GM12878 (cell line): Measurements from ENCODE around the gene KAZN.

Source experiments
- ATF3 ChIP-seq: IDR thresholded peaks from 2 replicates; pipeline ENCODE4 v1.6.1; 2011; ENCODE audit warnings: low read depth, mild to moderate bottlenecking, low read length, moderate library complexity, borderline replicate concordance; ENCODE audit errors: extremely low read depth
- BCL11A ChIP-seq: IDR thresholded peaks from 2 replicates; pipeline ENCODE4 v1.6.1; 2011; ENCODE audit warnings: low read depth, low read length
- BHLHE40 ChIP-seq, 2 experiments: fragments of 450-650 bp in 1 of 2; IDR thresholded peaks; 2 replicates each; pipeline ENCODE4 v1.6.1; 2011 to 2017; ENCODE audit warnings: low read depth in 2 of 2, borderline replicate concordance in 1 of 2, improper control_type of control experiment in 1 of 2, low read length in 1 of 2, mild to moderate bottlenecking in 1 of 2
- CTCF ChIP-seq, 3 experiments: IDR thresholded peaks in 2 of 3; conservative IDR thresholded peaks in 1 of 3; 2 replicates each; pipeline ENCODE4 v1.5.1; 2011; ENCODE audit warnings: low read depth in 3 of 3, low read length in 3 of 3, mild to moderate bottlenecking in 3 of 3, control low read depth in 2 of 3, moderate library complexity in 2 of 3, inconsistent platforms in 1 of 3, mixed read lengths in 1 of 3; ENCODE audit not compliant: control insufficient read depth in 2 of 3, insufficient read depth in 1 of 3; ENCODE audit errors: extremely low read depth in 1 of 3
- EZH2 ChIP-seq: IDR thresholded peaks from 2 replicates; pipeline ENCODE4 v1.6.1; 2012; ENCODE audit warnings: low read depth, mild to moderate bottlenecking, control low read depth, inconsistent platforms, low read length, borderline replicate concordance; ENCODE audit not compliant: control insufficient read depth
- MXI1 ChIP-seq: fragments of 150-350 bp; IDR thresholded peaks from 2 replicates; pipeline ENCODE4 v1.6.1; 2011; ENCODE audit warnings: low read depth, mild to moderate bottlenecking, inconsistent platforms, low read length, improper control_type of control experiment
- POLR2AphosphoS5 ChIP-seq: IDR thresholded peaks from 2 replicates; pipeline ENCODE4 v1.6.1; 2011; ENCODE audit warnings: mild to moderate bottlenecking, low read length, inconsistent platforms
- SMAD1 ChIP-seq: fragments of 450-650 bp; IDR thresholded peaks from 2 replicates; pipeline ENCODE4 v1.6.1; 2018; ENCODE audit warnings: mild to moderate bottlenecking, low read depth; ENCODE audit not compliant: partially characterized antibody
- ZBTB40 ChIP-seq: fragments of 450-650 bp; IDR thresholded peaks from 2 replicates; pipeline ENCODE4 v1.6.1; 2016; ENCODE audit warnings: mild to moderate bottlenecking, moderate library complexity, borderline replicate concordance

GRCh38 chr1:14843525-14843924 is 245.0 kb downstream of the KAZN start:
- TF ChIP-seq BHLHE40 (IDR thresholded peaks at IDR 0.05; ENCODE audit: borderline replicate concordance in 1 of 2, low read depth in 2 of 2, low read length in 1 of 2), result no peak
- TF ChIP-seq BCL11A, result no peak
- TF ChIP-seq POLR2AphosphoS5, result no peak
- TF ChIP-seq ZBTB40, result no peak
- no peak for TF ChIP-seq MXI1
- TF ChIP-seq EZH2, result no peak
- TF ChIP-seq ATF3, result no peak
- no peak for TF ChIP-seq SMAD1
- TF ChIP-seq CTCF (IDR thresholded peaks at IDR 0.05 in 2 of 3, conservative IDR thresholded peaks at IDR 0.05 in 1 of 3; ENCODE audit: control insufficient read depth in 2 of 3, extremely low read depth in 1 of 3, insufficient read depth in 1 of 3, low read depth in 3 of 3, low read length in 3 of 3), result no peak
